C4-2B (cell line): ENCODE results near the gene PPT2.

Experiments used
- ZFX ChIP-seq: fragments of 450-650 bp; IDR thresholded peaks from 2 replicates; pipeline ENCODE4 v1.6.1; 2017
- TF ChIP-seq, protein P1 (sequence below): fragments of 450-650 bp; conservative IDR thresholded peaks from 2 replicates; pipeline ENCODE4 v1.5.1; 2017; ENCODE audit warnings: mild to moderate bottlenecking

DNA sequence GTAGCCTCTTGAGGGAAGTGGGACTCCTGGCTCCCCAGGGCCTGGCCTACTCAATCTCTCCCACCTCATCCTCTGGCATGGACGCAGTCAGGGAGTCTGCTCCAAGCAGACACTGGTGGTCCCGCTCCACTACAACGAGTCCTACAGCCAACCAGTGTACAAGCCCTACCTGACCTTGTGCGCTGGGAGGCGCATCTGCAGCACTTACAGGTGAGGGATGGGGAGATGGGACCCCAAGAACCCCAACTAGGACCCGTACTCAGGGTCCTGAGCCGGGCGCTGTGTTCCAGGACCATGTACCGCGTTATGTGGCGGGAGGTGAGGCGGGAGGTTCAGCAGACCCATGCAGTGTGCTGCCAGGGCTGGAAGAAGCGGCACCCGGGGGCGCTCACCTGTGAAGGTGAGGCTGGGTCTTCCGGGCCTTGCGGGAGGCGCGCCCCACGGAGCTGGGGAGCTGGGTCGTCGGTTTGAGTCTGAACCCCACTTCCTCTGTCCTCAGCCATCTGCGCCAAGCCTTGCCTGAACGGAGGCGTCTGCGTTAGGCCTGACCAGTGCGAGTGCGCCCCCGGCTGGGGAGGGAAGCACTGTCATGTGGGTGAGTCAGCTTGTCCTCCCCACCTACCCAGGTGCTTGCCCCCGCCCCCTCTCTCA, 12.6 kb downstream of the PPT2 start:
- TF ChIP-seq, protein P1, sequence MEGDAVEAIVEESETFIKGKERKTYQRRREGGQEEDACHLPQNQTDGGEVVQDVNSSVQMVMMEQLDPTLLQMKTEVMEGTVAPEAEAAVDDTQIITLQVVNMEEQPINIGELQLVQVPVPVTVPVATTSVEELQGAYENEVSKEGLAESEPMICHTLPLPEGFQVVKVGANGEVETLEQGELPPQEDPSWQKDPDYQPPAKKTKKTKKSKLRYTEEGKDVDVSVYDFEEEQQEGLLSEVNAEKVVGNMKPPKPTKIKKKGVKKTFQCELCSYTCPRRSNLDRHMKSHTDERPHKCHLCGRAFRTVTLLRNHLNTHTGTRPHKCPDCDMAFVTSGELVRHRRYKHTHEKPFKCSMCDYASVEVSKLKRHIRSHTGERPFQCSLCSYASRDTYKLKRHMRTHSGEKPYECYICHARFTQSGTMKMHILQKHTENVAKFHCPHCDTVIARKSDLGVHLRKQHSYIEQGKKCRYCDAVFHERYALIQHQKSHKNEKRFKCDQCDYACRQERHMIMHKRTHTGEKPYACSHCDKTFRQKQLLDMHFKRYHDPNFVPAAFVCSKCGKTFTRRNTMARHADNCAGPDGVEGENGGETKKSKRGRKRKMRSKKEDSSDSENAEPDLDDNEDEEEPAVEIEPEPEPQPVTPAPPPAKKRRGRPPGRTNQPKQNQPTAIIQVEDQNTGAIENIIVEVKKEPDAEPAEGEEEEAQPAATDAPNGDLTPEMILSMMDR: no peak
- TF ChIP-seq ZFX: no peak
